Caco-2 (cell line): ENCODE measurements around the gene SLCO1B3. TPM values are rescaled to one million over a fixed set of nuclear protein-coding genes. Genes with fewer than 3 reads are reported as not detected.

ENCODE experiments used
- BruUV-seq: library from RNA; stranded (reverse); fragments of 400-500 nt; replicated peaks from 2 replicates; lab custom pipeline; 2021; lab: Mats Ljungman, UMichigan
- CTCF ChIA-PET: fragments of 300-600 bp; sonication (Branson Sonifier 250); formaldehyde crosslinking; loops from one replicate; lab custom pipeline; 2022; ENCODE audit warnings: antibody characterized with exemption; lab: Charles Lee
- POLR2A ChIA-PET: fragments of 300-600 bp; sonication (Branson Sonifier 250); formaldehyde crosslinking; loops from one replicate; lab custom pipeline; 2022; ENCODE audit warnings: antibody characterized with exemption; lab: Charles Lee
- DNase-seq, 2 experiments: peaks; one replicate each; pipeline versions ENCODE4 v3.0.0 to v3.0.0-alpha.2; 2020 to 2022
- H3K27me3 ChIP-seq: replicated peaks from 2 replicates; pipeline ENCODE4 v1.6.0; 2011; ENCODE audit warnings: low read length; ENCODE audit not compliant: control insufficient read depth, insufficient read depth
- H3K36me3 ChIP-seq: 2 replicates; pipeline ENCODE4 v1.5.1; 2011; ENCODE audit warnings: low read length; ENCODE audit not compliant: control insufficient read depth, insufficient read depth
- H3K4me1 ChIP-seq: fragments of 250-450 bp; sonication (Bioruptor Pico); 2 replicates; pipeline ENCODE4 v1.5.1; 2020; ENCODE audit warnings: mild to moderate bottlenecking
- H3K4me3 ChIP-seq: 2 replicates; pipeline ENCODE4 v1.5.1; 2011; ENCODE audit warnings: low read depth, mild to moderate bottlenecking, control low read depth, low read length
- H3K9me3 ChIP-seq: fragments of 250-450 bp; sonication (Bioruptor Pico); 2 replicates; pipeline ENCODE4 v1.5.1; 2020; ENCODE audit warnings: mild to moderate bottlenecking, moderate library complexity
- H3K27ac Mint-ChIP-seq: one replicate; pipeline ENCODE4 v1.8.0; 2022; ENCODE audit warnings: mixed read lengths; ENCODE audit not compliant: unreplicated experiment
- H3K27me3 Mint-ChIP-seq: one replicate; pipeline ENCODE4 v1.8.0; 2022; ENCODE audit warnings: mixed read lengths; ENCODE audit not compliant: insufficient read depth, unreplicated experiment
- H3K36me3 Mint-ChIP-seq: one replicate; pipeline ENCODE4 v1.8.0; 2022; ENCODE audit warnings: mild to moderate bottlenecking, mixed read lengths; ENCODE audit not compliant: insufficient read depth, unreplicated experiment
- H3K4me1 Mint-ChIP-seq: one replicate; pipeline ENCODE4 v1.8.0; 2022; ENCODE audit warnings: low read depth, mixed read lengths; ENCODE audit not compliant: unreplicated experiment
- H3K4me3 Mint-ChIP-seq: one replicate; pipeline ENCODE4 v1.8.0; 2022; ENCODE audit warnings: mild to moderate bottlenecking, moderate library complexity, mixed read lengths; ENCODE audit not compliant: unreplicated experiment
- H3K9me3 Mint-ChIP-seq: one replicate; pipeline ENCODE4 v1.8.0; 2022; ENCODE audit warnings: mixed read lengths; ENCODE audit not compliant: unreplicated experiment
- intact Hi-C: fragments of 100-400 bp; cut with micrococcal nuclease; formaldehyde crosslinking; loops from one replicate; pipeline ENCODE4 v1.10.0; 2022; ENCODE audit not compliant: unreplicated experiment
- total RNA-seq: library from RNA; stranded (reverse); gene quantifications from 2 replicates; pipeline ENCODE4 v1.2.3, GENCODE V29; 2022
- TF ChIP-seq, protein P1 (sequence below), 2 experiments: fragments of 200-600 bp in 1 of 2; IDR thresholded peaks; 1 replicate in 1 of 2; 2 replicates in 1 of 2; pipeline versions ENCODE4 v1.5.1 to v1.8.0; 2011 to 2022; ENCODE audit warnings: antibody characterized with exemption in 1 of 2, control low read depth in 1 of 2, inconsistent platforms in 1 of 2, low read depth in 1 of 2, low read length in 1 of 2, mild to moderate bottlenecking in 1 of 2, moderate library complexity in 1 of 2; ENCODE audit not compliant: insufficient read depth in 1 of 2, severe bottlenecking in 1 of 2, unreplicated experiment in 1 of 2

Gene SLCO1B3
- total RNA-seq, 1 experiment from 2014 or later = 0.20 TPM

DNA sequence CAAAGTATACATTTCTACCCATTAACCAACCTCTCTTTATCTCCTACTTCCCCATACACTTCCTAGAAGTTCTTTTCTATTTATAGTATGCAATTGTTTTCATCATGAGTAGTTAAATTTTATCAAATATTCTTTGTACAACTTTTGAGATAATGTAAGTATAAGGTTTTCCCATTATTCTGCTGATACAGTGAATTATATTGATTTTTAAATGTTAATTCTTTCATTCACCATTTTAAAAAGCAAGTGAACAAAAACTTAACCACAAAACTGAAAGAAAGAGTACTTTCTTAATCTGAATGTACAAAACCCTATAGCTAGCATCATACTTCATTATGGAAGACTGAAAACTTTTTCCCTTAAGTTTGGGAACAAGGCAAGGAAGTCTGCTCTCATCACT is 9.5 kb upstream of the SLCO1B3 start:
- CTCF ChIA-PET = no interaction called here
- no peak overlapping the region for H3K4me3 Mint-ChIP-seq
- POLR2A ChIA-PET = no interaction called here
- Histone ChIP-seq H3K27me3 (no peaks in the 10 kb centered on the region), H3K36me3 (no peaks in the 10 kb centered on the region), H3K4me1 (no peaks in the 10 kb centered on the region), H3K4me3 (no peak overlapping the region), H3K9me3 (no peaks in the 10 kb centered on the region)
- H3K9me3 Mint-ChIP-seq = no peaks in the 10 kb centered on the region
- H3K4me1 Mint-ChIP-seq = no peaks in the 10 kb centered on the region
- H3K27me3 Mint-ChIP-seq = no peaks in the 10 kb centered on the region
- H3K27ac Mint-ChIP-seq = no peak overlapping the region
- BruUV-seq = no TSS peak
- no peaks in the 10 kb centered on the region for H3K36me3 Mint-ChIP-seq
- intact Hi-C loops = no loop called here
- no peak for DNase-seq
- TF ChIP-seq, protein P1, sequence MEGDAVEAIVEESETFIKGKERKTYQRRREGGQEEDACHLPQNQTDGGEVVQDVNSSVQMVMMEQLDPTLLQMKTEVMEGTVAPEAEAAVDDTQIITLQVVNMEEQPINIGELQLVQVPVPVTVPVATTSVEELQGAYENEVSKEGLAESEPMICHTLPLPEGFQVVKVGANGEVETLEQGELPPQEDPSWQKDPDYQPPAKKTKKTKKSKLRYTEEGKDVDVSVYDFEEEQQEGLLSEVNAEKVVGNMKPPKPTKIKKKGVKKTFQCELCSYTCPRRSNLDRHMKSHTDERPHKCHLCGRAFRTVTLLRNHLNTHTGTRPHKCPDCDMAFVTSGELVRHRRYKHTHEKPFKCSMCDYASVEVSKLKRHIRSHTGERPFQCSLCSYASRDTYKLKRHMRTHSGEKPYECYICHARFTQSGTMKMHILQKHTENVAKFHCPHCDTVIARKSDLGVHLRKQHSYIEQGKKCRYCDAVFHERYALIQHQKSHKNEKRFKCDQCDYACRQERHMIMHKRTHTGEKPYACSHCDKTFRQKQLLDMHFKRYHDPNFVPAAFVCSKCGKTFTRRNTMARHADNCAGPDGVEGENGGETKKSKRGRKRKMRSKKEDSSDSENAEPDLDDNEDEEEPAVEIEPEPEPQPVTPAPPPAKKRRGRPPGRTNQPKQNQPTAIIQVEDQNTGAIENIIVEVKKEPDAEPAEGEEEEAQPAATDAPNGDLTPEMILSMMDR (IDR thresholded peaks at IDR 0.05; ENCODE audit: insufficient read depth in 1 of 2, low read depth in 1 of 2, low read length in 1 of 2, severe bottlenecking in 1 of 2, unreplicated experiment in 1 of 2) = no peak

DNA sequence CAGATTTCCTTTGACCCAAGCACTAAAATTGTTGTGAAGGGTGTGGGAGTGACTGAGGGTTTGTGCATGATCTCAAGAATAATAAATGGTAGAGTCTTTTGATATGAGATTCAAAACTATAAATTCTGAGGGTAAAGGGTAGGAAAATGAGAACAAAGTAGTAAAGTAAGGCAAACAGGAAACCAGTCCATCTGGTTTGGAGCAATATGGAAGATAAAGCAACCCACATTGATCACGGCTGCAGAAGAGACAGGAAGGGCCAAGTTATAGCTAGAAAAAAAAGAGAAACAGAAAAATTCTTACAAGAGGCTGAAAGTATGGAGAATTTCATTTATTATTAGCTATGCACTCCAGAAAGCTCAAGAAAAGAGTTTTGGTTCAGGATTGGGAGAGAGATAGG is 4.6 kb upstream of the SLCO1B3 start:
- Histone ChIP-seq H3K9me3 (no peaks in the 10 kb centered on the region), H3K4me1 (no peaks in the 10 kb centered on the region), H3K36me3 (no peaks in the 10 kb centered on the region), H3K27me3 (no peaks in the 10 kb centered on the region), H3K4me3 (no peak overlapping the region)
- Mint-ChIP-seq H3K27ac (no peak overlapping the region), H3K4me1 (no peaks in the 10 kb centered on the region), H3K9me3 (no peaks in the 10 kb centered on the region), H3K4me3 (no peak overlapping the region), H3K36me3 (no peaks in the 10 kb centered on the region), H3K27me3 (no peaks in the 10 kb centered on the region)
- no TSS peak for BruUV-seq
- CTCF ChIA-PET = no interaction called here
- DNase-seq = no peak
- TF ChIP-seq, protein P1 (IDR thresholded peaks at IDR 0.05; ENCODE audit: insufficient read depth in 1 of 2, low read depth in 1 of 2, low read length in 1 of 2, severe bottlenecking in 1 of 2, unreplicated experiment in 1 of 2) = no peak
- intact Hi-C loops = no loop called here
- POLR2A ChIA-PET = no interaction called here

DNA sequence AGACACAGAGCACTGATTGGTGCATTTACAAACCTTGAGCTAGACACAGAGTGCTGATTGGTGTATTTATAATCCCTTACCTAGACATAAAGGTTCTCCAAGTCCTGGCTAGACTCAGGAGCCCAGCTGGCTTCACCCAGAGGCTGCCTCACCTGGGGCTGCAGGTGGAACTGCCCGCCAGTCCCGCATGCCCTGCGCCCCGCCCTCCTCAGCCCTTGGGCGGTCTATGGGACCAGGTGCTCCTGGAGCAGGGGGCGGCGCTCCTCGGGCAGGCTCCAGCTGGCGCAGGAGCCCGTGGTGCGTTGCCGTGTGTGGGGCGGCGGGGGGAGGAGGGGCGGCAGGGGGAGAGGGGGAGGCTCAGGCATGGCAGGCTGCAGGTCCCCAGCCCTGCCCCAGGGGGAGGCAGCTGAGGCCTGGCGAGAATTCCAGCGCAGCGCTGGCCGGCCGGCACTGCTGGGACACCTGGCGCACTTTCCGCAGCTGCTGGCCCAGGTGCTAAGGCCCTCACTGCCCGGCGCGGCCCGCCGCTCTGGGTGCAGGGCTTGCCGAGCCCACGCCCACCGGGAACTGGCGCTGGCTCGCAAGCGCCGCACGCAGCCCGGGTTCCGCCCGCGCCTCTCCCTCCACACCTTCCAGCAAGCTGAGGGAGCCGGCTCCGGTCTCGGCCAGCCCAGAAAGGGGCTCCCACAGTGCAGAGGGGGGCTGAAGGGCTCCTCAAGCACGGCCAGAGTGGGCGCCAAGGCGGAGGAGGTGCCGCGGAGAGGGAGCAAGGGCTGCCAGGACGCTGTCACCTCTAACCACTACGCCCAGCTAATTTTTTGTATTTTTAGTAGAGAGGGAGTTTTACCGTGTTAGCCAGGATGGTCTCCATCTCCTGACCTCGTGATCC is 3.1 kb upstream of the SLCO1B3 start:
- Histone ChIP-seq H3K27me3 (no peaks in the 10 kb centered on the region), H3K4me3 (no peak overlapping the region), H3K4me1 (no peaks in the 10 kb centered on the region), H3K36me3 (no peaks in the 10 kb centered on the region), H3K9me3 (no peaks in the 10 kb centered on the region)
- Mint-ChIP-seq H3K9me3 (no peaks in the 10 kb centered on the region), H3K27ac (no peak overlapping the region), H3K4me1 (no peaks in the 10 kb centered on the region), H3K36me3 (no peaks in the 10 kb centered on the region), H3K4me3 (no peak overlapping the region), H3K27me3 (no peaks in the 10 kb centered on the region)
- TF ChIP-seq, protein P1 (IDR thresholded peaks at IDR 0.05; ENCODE audit: insufficient read depth in 1 of 2, low read depth in 1 of 2, low read length in 1 of 2, severe bottlenecking in 1 of 2, unreplicated experiment in 1 of 2) = no peak
- no peak for DNase-seq
- intact Hi-C loops = no loop called here
- ChIA-PET CTCF (no interaction called here), POLR2A (no interaction called here)
- BruUV-seq = no TSS peak
